Uterus (tissue), 2 donors: ENCODE results near the gene CC2D1A.

Experiments
- CTCF ChIP-seq, 4 experiments: fragments of 200-600 bp in 2 of 4; fragments of 450-650 bp in 2 of 4; sonication (generic) in 2 of 4; IDR thresholded peaks; one replicate each; pipeline ENCODE4 v1.5.1; 2016 to 2019; ENCODE audit warnings: antibody characterized with exemption in 4 of 4, mild to moderate bottlenecking in 2 of 4, moderate library complexity in 1 of 4
- POLR2A ChIP-seq, 2 donors: fragments of 450-650 bp; IDR thresholded peaks; one replicate each; pipeline ENCODE4 v1.6.1; 2016; ENCODE audit warnings: antibody characterized with exemption in 2 of 2, mild to moderate bottlenecking in 1 of 2, moderate library complexity in 1 of 2

- TF ChIP-seq CTCF (IDR thresholded peaks at IDR 0.05), result no peak
- TF ChIP-seq POLR2A (IDR thresholded peaks at IDR 0.05), result no peak
Measured at GRCh38 chr19:13969897-13970296, 63.9 kb downstream of the CC2D1A start.
